HG02938 (cell line): ENCODE data around the gene TAF3.
"Not testable (repeated sequence)": the region's sequence is repeated elsewhere in the genome, so short reads cannot be mapped to it uniquely, and the experiment has no call there.

Source experiments
- ATAC-seq: cut with Tn5 transposase; IDR thresholded peaks from one replicate; pipeline ENCODE4 v1.9.1; 2021; ENCODE audit warnings: mild to moderate bottlenecking, moderate library complexity; ENCODE audit not compliant: unreplicated experiment

Gene TAF3

DNA sequence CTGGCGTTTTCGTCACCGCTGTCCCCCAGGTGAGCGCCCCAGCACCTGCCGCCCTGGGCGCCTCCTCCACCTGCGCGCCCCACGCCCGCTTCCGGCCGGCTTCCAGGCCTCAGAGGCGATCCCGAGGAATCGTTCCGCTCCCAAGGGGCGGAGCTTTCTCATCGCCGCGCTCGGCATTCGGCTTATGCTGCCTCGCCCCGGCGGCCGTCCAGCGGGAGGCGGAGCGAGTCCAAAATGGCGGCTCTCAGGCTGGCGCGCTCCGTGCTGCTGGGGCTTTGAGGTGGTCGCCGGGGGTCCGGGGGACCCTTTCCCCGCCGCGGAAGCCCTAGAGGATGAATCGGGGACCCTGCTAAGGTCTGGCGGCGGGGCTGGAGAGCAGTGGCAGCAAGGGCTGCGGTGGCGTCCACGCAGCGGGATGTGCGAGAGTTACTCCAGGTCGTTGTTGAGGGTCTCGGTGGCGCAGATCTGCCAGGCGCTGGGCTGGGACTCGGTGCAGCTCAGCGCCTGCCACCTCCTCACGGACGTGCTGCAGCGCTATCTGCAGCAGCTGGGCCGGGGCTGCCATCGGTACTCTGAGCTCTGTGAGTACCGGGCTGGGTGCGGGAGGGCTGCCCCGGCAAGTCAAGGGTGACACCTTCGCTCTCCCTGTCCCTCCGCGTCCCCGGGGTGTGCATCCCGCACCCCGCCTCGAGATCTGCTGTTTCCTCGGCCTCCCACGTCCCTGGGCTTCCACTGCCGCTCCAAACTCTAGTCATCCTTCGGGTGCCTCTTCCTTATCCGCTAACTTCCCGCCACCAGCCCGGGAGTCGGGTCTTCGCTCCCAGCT is at the start of gene TAF3:
Gene TAF3, plus strand, starts transcription at position 211 of the 826 bp plus-strand sequence. Its CDS starts 205 bp downstream, at position 416.
- peak; percentile 76 for ATAC-seq

GRCh38 chr10:7773845-7774801 is 44.2 kb upstream of the TAF3 start:
- no peak for ATAC-seq

GRCh38 chr10:7776777-7777176 is 41.5 kb upstream of the TAF3 start:
- ATAC-seq = no peak

DNA sequence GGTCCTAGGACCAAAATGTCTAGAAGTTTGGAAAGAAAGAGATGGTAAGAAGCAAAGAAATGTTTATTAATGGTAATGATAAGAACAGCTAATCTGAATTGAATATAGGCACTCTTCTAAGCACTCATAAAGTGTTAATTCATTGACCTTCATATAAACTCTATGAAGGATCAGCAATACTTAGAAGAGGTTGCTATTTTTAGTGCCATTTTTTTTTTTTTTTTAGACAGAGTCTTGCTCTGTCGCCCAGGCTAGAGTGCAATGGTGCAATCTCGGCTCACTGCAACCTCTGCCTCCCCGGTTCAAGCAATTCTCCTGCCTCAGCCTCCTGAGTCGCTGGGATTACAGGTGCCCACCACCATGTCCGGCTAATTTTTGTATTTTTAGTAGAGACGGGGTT is 36.1 kb upstream of the TAF3 start:
- ATAC-seq = not testable (repeated sequence)

DNA sequence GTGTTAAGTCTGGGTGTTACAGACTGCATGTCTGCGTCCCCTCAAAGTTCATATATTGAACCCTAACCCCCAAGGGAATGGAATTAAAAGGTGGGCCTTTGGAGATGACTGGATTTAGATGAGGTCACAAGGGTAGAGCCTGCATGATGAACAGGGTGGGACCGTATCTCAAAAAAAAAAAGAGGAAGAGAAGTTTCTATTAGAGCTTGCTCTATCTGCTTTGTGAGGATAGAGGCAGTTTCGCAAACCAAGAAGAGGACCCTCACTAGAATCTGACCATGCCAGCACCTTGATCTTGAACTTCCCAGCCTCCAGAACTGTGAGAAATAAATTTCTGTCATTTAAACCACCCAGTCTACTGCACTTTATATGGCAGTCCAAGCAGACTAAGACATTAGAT is 31.9 kb upstream of the TAF3 start:
- no peak for ATAC-seq

- ATAC-seq = peak; percentile 15
Observed at GRCh38 chr10:7787150-7787856, 31.0 kb upstream of the TAF3 start.

GRCh38 chr10:7787857-7788638 is 30.3 kb upstream of the TAF3 start, which contains the start of the genes ATP5F1C and KIN:
TSS of gene ATP5F1C (plus strand) at chr10:7788177. CDS start at chr10:7788208, 31 bp downstream.
TSS of gene KIN (minus strand) at chr10:7787993. CDS start at chr10:7787933, 60 bp downstream.
- ATAC-seq = peak; percentile 92

DNA sequence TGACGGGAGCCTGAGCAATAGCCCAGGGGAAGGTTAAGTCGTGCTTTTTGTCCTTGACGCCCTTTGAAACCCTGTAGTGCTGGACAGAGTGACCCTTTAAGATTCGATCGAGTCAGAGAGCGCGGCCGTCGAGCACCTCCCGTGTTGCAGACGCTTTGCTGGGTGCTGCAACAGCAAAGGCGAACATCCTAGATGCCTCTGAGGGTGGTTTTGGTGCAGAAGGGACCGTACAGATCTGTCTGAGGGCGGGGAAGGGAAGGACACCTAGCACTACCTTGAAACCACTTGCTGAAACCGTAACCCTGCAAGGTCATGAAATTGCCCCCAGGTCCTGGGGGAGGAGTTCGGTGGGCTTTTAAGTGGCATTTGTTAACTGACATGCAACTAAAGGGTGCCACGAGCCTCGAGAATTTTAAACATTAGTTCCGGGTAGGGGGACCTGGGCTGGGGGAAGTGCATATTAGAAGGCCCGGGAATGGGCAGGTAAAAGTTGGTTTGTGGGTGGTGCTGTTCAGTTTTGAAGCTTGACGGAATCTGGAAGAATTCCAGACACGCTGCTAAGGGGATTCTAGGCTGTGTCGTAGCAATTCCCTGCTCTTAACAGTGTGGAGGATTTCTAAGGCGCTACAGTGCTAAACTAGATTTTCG is 29.5 kb upstream of the TAF3 start:
- ATAC-seq = peak; percentile 6

DNA sequence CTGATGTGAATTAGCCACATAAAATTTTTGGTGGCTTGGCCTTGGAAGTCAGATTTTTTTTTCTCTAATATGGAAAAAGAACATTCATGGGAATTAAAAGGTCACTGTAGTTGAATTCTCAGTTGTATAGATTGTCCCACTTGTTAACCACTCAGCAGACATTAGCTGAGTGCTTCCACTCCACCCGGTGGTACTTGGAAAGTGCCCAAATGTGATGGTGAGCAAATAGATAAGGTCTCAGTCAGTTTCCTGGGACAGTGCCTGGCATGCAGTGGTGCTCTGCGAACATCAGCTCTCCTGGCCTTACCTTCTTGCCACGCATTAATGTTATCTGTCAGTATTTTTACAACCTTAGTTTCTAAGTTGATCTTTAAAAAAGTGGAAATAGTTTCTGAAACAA is 28.9 kb upstream of the TAF3 start:
- no peak for ATAC-seq

DNA sequence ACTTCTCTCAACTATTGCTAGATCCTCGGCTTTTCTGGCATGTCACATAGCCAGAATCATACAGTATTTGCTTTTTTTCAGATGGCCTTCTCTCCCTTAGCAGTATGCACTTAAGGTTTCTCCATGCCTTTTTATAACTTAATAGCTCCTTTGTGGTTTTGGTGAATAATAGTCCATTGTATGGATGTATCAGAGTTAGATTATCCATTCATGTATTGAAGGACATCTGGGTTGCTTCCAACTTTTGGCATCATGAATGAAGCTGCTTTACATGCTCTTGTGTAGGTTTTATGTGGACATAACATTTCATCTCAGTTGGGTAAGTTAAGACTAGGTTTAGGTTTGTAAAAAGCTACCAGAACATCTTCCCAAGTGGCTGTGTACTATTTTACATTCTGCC is 25.8 kb upstream of the TAF3 start:
- no peak for ATAC-seq

- no peak for ATAC-seq
Observed at GRCh38 chr10:7794251-7795026, 23.9 kb upstream of the TAF3 start.

DNA sequence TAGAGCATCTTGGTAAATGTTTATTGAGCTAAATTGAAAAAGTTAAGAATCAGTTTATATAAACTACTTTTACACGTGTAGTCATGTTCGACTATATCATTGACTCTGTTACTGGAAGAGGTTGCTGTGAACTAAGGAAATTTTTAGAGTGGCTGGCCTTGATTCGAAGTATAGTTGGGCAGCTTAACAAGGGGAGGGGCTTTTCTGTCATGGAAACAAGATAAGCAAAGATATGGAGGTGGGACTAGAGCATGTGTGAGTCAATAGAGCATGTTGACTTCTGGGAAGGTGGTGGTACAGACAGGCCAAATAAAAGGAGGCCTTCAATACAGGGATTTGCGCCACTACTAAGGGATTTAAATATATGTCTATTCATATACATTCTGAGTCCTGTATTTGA is 22.7 kb upstream of the TAF3 start:
- ATAC-seq = no peak

DNA sequence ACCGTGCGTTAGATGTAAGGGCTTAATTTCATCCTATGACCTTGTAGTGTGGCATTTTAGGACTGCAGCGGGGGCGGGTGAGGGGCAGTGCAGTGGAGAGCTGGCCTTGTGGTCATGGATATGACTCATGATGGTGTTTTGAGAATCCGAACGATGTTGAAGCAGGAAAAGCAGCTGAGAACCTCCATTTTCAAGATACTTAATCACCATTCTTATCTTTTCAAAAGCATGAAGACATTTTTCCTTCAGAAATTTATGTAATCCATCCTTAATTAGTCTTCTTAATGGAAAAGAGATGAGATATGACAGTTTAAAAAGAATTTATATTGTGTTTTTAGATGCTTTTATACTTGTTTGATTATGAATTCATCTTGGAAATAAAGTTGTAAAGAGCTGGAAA is 20.7 kb upstream of the TAF3 start:
- ATAC-seq = no peak

DNA sequence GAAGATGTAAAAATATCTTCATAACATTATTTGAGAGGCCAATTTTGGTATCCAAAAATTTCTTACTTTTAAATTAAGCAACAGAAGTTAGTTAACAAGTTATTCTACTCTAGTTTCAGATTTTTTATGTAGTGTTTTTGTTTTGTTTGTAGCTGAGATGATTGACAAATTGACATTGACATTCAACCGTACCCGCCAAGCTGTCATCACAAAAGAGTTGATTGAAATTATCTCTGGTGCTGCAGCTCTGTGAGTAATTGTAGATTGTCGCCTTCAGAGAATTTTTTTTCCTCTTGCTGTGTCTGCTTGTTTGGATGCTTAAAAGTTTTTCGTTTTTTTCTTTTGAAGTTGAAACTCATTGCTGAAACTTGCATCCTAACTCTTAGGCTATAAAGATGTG is 15.7 kb upstream of the TAF3 start:
- ATAC-seq = no peak

GRCh38 chr10:7804216-7804615 is 14.1 kb upstream of the TAF3 start:
- no peak for ATAC-seq

- ATAC-seq = no peak
Observed at GRCh38 chr10:7804741-7805140, 13.6 kb upstream of the TAF3 start.

DNA sequence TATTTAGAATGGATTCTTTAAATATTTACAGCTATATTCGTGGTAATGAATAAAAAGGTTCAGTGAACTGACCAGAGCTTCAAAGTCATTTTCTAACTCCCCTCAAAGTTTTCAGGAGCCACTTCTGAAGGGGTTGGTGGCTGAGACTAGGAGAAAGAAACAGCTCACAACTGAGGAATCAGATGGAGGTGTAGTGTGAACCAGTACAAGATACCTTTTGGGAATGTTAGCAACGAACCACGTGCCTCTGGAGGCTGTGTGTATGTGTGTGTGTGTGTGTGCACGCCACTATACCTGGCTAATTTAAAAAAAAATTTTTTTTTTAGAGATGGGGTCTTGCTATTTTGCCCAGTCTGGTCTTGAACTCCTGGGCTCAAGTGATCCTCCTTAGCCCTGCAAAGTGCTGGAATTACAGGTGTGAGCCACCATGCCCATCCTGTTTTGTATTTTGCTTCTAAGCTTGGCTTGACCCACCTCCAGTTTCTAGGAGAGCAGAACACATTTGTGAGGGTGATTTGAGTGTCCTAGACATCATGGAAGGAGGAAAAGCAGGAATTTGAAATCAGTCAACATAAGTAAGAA is 9.5 kb upstream of the TAF3 start:
- no peak for ATAC-seq

GRCh38 chr10:7810443-7810842 is 7.9 kb upstream of the TAF3 start:
- ATAC-seq = no peak

- ATAC-seq = no peak
Observed at GRCh38 chr10:7811000-7811399, 7.3 kb upstream of the TAF3 start.
